GM21367 (cell line): ENCODE measurements around the gene LPP.
"Not testable (repeated sequence)": the region's sequence is repeated elsewhere in the genome, so short reads cannot be mapped to it uniquely, and the experiment has no call there.

Source experiments
- ATAC-seq: cut with Tn5 transposase; IDR thresholded peaks from one replicate; pipeline ENCODE4 v1.9.1; 2021; ENCODE audit not compliant: unreplicated experiment

LPP gene, protein sequence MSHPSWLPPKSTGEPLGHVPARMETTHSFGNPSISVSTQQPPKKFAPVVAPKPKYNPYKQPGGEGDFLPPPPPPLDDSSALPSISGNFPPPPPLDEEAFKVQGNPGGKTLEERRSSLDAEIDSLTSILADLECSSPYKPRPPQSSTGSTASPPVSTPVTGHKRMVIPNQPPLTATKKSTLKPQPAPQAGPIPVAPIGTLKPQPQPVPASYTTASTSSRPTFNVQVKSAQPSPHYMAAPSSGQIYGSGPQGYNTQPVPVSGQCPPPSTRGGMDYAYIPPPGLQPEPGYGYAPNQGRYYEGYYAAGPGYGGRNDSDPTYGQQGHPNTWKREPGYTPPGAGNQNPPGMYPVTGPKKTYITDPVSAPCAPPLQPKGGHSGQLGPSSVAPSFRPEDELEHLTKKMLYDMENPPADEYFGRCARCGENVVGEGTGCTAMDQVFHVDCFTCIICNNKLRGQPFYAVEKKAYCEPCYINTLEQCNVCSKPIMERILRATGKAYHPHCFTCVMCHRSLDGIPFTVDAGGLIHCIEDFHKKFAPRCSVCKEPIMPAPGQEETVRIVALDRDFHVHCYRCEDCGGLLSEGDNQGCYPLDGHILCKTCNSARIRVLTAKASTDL

GRCh38 chr3:188154014-188154808 is at the start of gene LPP:
LPP (plus strand) TSS chr3:188154157; CDS start chr3:188406121, 251,964 bp downstream.
- peak; percentile 78 for ATAC-seq

- ATAC-seq, result no peak
Observed at GRCh38 chr3:188106006-188106405, 48.0 kb upstream of the LPP start.

DNA sequence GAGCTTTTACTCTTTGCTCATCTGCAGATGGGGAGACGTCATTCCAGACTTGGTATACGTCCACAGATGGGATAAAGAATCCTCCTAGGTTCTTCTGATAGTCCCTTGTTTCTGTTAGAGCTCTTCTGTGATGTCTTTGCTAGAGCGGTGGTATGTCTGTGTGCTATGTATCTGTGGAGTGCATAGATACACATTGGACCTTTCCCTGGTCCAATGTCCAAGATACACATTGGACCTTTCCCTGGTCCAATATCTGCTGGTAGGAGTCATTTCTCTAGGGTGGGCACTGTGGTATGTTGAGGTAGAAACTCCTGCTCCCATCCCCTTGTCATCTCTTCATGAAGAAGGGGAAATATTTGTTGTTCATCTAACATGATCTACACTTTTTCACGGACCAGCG is 47.5 kb upstream of the LPP start:
- ATAC-seq, result no peak

- ATAC-seq, result no peak
Observed at GRCh38 chr3:188106887-188107830, 46.8 kb upstream of the LPP start.

- ATAC-seq, result no peak
Observed at GRCh38 chr3:188108703-188109412, 45.1 kb upstream of the LPP start.

DNA sequence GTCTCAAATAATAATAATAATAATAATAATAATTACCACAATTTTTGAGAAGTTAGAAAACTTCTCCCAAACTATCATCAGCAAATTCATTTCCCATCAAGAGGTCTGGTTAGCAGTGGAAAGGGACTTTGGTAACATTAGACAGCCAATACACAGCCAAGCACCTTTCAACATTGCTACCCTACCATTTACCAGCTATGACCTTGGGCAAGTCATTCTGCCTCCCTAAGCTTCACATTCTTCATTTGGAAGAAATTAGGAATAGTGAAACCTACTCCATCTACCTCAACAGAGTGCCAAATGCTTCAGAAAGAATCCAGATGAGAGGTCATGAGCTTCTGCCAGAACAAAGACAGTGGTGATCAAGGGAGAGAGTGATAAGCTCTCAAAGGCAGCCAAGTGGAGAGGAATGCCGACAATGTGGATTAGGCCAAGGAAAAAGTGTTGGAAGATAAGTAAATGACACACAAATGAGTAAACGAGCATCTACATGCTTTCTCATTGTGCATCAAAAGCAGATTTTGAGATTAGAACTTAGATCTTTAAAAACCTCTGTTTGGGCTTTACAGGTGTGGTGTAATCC is 42.9 kb upstream of the LPP start:
- no peak for ATAC-seq

- ATAC-seq, result no peak
Observed at GRCh38 chr3:188113756-188114155, 40.2 kb upstream of the LPP start.

DNA sequence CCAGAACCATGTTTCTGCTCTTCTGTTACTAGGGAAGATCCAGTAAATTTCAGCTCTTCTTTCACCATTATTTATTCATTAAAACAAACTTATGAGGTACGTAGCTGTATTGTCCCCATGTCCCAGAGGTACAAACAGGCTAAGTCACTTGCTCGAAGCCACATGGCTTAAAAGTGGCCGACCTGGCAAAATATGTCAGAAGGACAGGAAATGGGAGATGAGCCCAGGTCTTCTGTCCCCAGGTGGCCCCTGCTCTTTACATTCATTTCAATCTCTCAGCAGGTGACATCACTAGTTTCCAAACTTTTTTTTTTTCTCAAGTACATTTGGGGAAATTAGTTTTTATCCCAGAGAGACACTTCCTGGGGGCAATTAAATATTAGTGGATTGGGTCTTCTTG is 34.1 kb upstream of the LPP start:
- no peak for ATAC-seq

DNA sequence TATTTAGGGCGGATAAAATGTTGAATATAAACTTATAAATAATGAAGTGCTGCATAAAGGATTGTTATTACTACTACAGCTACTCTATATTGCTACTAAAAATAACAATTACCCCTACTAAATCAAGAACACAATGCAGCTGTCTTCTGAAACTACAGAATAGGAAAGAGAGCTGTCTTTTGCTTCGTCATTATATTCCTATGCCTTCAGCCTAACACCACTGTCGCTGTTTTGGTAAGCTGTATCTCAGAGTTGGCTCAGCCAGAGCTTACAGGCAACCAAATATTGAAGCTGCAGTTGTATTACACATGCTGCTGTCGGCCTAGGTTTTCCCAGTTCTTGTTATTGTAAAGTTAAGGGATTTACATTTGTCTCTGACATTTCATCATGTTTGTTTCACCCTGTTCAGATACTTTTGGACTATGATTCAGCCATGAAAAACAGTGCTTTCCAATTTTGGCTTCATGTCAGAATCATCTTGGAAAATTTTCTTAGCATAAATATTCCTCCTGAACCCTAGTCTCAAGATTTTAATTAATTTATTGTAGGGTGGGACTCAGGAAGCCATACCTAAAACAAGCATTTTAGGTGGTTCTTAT is 31.3 kb upstream of the LPP start:
- ATAC-seq, result no peak

DNA sequence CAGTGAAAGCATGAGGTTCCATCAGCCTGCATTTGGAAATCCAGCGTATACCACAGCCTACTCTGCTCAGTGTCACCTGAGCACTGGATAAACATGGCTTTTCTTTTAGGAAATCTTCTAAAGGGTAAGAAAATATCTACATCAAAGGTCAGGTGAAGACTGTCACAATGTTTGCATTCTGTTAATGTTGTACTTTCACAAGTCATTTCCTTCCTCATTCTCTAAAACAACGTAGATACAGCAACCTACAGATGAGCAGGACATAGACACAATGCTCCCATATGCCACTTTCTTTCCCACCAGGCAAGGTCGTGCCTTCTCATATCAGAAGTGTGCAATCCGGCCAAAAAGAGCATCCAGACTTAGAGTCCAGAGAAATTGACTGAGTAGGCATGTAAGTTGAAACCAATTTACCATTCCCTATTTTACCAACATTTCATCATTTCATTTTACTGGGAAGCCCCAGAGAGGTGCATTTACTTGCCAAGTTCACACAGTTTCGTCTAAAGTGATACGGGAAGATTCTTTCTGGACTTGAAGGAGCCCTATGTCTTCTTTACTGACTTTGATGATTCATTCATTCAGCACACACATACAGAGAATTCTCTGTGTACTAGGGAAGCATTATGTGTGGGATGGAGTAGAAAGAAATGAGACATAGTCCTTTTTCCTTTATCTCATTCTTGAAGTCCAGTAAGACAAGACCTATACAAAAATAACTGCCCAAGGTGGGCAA is 30.6 kb upstream of the LPP start:
- ATAC-seq, result no peak

DNA sequence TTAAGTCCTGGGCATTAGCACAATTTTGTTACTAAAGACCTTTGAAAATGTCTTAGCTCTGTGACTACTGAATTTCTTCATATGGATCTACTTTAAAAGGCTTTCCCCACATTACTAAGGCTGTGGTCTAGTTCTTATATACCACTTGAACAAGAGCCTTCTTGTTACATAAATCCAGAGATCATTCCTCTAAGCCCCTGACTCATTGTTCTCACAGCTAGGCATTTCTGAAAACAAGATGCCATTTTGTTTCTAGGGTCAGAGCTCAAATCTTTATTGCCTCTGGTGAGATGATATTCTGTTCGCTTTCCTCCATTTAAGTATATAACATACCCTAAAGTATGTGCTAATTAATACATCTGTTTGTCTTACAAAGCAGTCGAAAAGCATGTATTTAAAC is 29.8 kb upstream of the LPP start:
- ATAC-seq, result no peak

DNA sequence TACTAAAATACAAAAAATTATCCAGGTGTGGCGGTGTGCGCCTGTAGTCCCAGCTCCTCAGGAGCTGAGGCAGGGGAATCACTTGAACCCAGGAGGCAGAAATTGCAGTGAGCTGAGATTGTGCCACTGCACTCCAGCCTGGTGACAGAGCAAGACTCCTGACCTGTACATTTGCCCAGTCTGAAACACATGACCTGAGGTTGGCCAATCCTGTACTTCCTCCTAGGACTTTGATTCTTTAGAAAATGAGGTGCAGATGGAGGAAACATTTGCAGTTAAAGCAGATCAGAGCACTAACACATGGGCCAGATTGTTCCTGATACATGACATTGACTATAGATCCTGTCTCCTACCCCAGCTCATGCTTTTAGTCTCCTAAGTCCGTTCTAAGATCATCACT is 28.9 kb upstream of the LPP start:
- ATAC-seq, result no peak

- no peak for ATAC-seq
Observed at GRCh38 chr3:188126276-188126675, 27.7 kb upstream of the LPP start.

- no peak for ATAC-seq
Observed at GRCh38 chr3:188126934-188127333, 27.0 kb upstream of the LPP start.

DNA sequence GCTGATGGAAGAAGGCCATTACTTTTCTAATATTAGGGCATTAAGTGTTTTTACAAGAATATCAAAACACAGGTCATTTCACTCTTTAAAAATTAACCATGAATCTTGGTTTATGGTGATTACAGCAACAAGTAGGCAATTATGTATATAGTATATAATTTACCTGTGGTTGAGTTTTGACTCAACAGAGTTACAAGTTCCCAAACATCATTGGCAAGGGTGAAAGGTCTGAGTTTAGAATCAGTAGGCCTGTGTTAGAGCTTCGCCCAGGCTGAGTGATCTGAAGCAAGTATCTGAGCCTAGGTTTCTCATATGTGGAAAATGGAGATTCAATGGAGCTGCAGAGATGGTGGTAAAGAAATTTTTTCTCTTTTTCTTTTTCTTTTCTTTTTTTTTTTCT is 25.1 kb upstream of the LPP start:
- no peak for ATAC-seq

- not testable (repeated sequence) for ATAC-seq
Observed at GRCh38 chr3:188131023-188131422, 22.9 kb upstream of the LPP start.

GRCh38 chr3:188133219-188133618 is 20.7 kb upstream of the LPP start:
- no peak for ATAC-seq

DNA sequence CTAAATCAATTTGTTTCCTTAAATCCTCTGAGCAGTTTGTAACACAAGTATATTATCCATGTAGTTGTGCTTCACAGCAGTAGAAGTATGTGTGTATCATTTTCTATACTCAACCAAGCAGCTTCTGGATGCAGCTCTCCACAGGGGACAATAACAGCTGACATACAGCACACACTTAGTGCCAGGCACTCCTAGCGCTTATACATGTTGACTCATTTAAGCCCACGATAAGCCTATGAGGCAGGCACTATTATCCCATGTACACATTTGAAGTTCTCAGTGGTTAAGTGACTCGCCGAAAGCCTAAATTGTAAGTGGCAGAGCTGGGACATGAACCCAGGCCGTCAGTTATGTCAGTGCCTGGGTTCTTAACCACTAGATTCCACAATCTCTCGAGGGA is 20.3 kb upstream of the LPP start:
- ATAC-seq, result no peak

- no peak for ATAC-seq
Observed at GRCh38 chr3:188134079-188134478, 19.9 kb upstream of the LPP start.
